HG02938 (cell line): ENCODE results near the gene DET1.
A peak's percentile ranks its signal among the peaks of the same experiment; 100 is the strongest.
"Not testable (repeated sequence)": the region's sequence is repeated elsewhere in the genome, so short reads cannot be mapped to it uniquely, and the experiment has no call there.

Experiments used
- ATAC-seq: cut with Tn5 transposase; IDR thresholded peaks from one replicate; pipeline ENCODE4 v1.9.1; 2021; ENCODE audit warnings: mild to moderate bottlenecking, moderate library complexity; ENCODE audit not compliant: unreplicated experiment

Gene DET1

GRCh38 chr15:88546248-88547129 is at the start of gene DET1:
TSS of gene DET1 (minus strand) at chr15:88546681. CDS start at chr15:88531705, 14,976 bp downstream.
- peak; percentile 99 for ATAC-seq

- no peak for ATAC-seq
Observed at GRCh38 chr15:88591384-88591783, 44.9 kb upstream of the DET1 start.

- no peak for ATAC-seq
Observed at GRCh38 chr15:88590759-88591158, 44.3 kb upstream of the DET1 start.

- ATAC-seq: no peak
Observed at GRCh38 chr15:88586401-88587162, 40.1 kb upstream of the DET1 start.

- no peak for ATAC-seq
Observed at GRCh38 chr15:88580532-88580931, 34.1 kb upstream of the DET1 start.

- ATAC-seq: no peak
Observed at GRCh38 chr15:88579322-88579721, 32.8 kb upstream of the DET1 start.

- no peak for ATAC-seq
Observed at GRCh38 chr15:88574655-88575054, 28.2 kb upstream of the DET1 start.

- no peak for ATAC-seq
Observed at GRCh38 chr15:88574077-88574476, 27.6 kb upstream of the DET1 start.

- ATAC-seq: no peak
Observed at GRCh38 chr15:88571852-88572259, 25.4 kb upstream of the DET1 start.

GRCh38 chr15:88571153-88571851 is 24.8 kb upstream of the DET1 start:
- ATAC-seq: no peak

GRCh38 chr15:88568589-88568988 is 22.1 kb upstream of the DET1 start:
- ATAC-seq: no peak

GRCh38 chr15:88564741-88565140 is 18.3 kb upstream of the DET1 start:
- ATAC-seq: no peak

GRCh38 chr15:88563638-88564037 is 17.2 kb upstream of the DET1 start:
- no peak for ATAC-seq

- ATAC-seq: not testable (repeated sequence)
Observed at GRCh38 chr15:88559565-88559964, 13.1 kb upstream of the DET1 start.

GRCh38 chr15:88558026-88558425 is 11.5 kb upstream of the DET1 start:
- ATAC-seq: not testable (repeated sequence)

GRCh38 chr15:88548009-88548408 is 1.5 kb upstream of the DET1 start:
- ATAC-seq: not testable (repeated sequence)

GRCh38 chr15:88545578-88546247 is 768 bp downstream of the DET1 start:
- ATAC-seq: not testable (repeated sequence)

- ATAC-seq: no peak
Observed at GRCh38 chr15:88543065-88543776, 3.3 kb downstream of the DET1 start.

GRCh38 chr15:88542342-88542733 is 4.1 kb downstream of the DET1 start:
- no peak for ATAC-seq

- ATAC-seq: no peak
Observed at GRCh38 chr15:88541709-88542341, 4.7 kb downstream of the DET1 start.
